Choroid plexus epithelial cell (primary cell): ENCODE data around the gene SGPL1.

Source experiments
- DNase-seq: peaks from one replicate; pipeline ENCODE4 v3.0.0-alpha.2; 2010; ENCODE audit warnings: low read depth
- H3K4me3 ChIP-seq: 2 replicates; pipeline ENCODE4 v1.5.1; 2011; ENCODE audit warnings: low read depth, mild to moderate bottlenecking, control low read depth, low read length, moderate library complexity
- CTCF ChIP-seq: conservative IDR thresholded peaks from 2 replicates; pipeline ENCODE4 v1.5.1; 2011; ENCODE audit warnings: low read depth, mild to moderate bottlenecking, control low read depth, inconsistent platforms, low read length, moderate library complexity

The SGPL1 gene

DNA sequence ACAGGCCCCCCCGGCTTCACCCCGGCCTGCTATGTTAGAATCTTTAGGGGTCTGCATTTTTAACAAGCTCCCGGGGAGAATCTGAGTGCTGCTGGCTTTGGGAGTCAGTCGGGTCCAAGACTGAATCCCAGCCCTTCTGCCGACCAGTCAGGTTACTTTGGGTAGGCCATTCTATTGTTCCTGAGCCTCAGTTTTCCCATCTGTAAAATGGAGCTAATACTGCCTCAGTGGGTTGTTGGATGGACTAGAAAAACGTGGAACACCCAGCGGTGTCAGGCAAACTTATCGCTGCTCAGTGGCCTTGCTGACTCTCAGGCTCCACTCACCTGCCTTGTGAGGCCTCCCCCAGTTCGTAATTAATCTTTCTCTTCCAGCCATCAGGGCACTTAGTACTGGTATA is 42.3 kb upstream of the SGPL1 start:
- H3K4me3 ChIP-seq, result no peak overlapping the region
- no peak for TF ChIP-seq CTCF
- DNase-seq, result no peak

GRCh38 chr10:70773965-70774809 is 41.6 kb upstream of the SGPL1 start:
- TF ChIP-seq CTCF, result no peak
- no peak overlapping the region for H3K4me3 ChIP-seq
- DNase-seq, result no peak

- no peak overlapping the region for H3K4me3 ChIP-seq
- no peak for DNase-seq
- TF ChIP-seq CTCF, result no peak
Observed at GRCh38 chr10:70774810-70775678, 40.7 kb upstream of the SGPL1 start.

GRCh38 chr10:70775679-70776454 is 39.9 kb upstream of the SGPL1 start:
- no peak for TF ChIP-seq CTCF
- DNase-seq, result no peak
- no peak overlapping the region for H3K4me3 ChIP-seq

DNA sequence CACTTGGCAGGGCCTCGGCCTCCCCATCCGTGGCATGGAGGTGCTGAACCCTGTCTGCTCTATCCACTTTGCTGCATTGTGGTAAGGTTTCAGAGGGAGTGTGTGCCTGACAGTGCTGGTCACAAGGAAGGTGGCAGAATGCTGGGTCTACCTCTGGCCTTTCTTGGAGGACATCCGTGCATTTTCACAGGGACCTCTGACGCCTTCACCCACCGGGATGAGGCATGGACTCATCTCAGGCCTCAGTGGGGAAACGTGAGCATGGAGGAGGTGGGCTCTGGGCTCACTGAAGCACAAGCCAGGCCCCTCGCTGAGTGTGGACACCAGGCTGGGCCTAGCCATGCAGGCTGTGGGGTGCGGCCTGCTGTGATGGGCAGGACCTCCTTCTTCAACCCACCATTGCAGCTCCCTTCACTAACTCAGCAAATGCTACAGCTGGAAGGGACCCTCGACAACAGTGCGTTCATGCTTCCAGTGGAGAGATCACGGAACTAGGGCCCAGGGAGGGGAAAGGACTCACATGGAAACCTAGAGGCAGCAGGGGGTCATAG is 39.2 kb upstream of the SGPL1 start:
- TF ChIP-seq CTCF, result no peak
- H3K4me3 ChIP-seq, result no peak overlapping the region
- no peak for DNase-seq

DNA sequence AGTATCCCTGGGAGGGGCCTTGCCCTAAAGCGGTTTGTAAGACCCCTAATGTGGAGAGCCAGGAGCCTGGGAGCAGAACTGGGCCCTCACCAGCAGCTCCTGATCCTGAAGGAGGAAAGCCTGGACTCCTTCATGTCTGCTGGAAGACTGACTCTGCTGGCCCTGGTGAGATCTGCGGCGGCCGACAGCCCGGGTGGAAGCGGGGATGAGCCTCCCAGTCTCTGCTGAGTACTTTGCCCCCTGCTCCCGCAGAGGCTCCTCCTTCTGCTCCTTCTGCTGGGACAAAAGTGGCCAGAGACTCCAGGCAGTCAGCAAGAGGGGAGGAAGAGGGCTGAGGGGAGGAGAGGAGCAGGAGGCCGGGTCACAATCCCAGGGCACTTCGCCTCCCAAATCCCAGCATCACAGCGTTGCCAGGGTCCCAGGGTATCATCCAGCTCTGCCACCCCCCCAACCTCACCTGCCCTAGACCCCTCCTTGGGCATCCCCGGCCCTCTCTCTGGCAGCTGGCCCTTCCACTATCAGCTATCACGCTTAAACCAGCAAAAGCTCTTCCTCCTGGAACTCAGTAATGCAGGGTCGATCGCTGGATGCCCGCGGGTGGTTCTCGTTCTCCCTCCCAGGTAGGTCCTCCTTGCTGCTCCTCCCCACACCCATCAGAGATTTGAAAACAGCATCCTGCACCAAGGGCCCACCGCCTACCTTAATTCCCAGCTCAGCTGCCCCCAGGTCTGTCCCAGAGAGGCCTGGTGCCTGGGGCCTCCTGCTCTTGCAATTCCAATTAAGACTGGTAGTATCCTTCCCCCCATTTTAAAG is 38.5 kb upstream of the SGPL1 start:
- H3K4me3 ChIP-seq, result no peak overlapping the region
- DNase-seq, result no peak
- no peak for TF ChIP-seq CTCF
